Trophoblast cell (in vitro differentiated cells and primary cell): ENCODE measurements around the gene HSFX1.
"Not testable (repeated sequence)": the region's sequence is repeated elsewhere in the genome, so short reads cannot be mapped to it uniquely, and the experiment has no call there.

Experiments used
- DNase-seq, 2 donors: peaks; one replicate each; pipeline ENCODE4 v3.0.0-alpha.2; 2016
- H2AFZ ChIP-seq: 2 replicates; pipeline ENCODE4 v1.6.1; 2013; ENCODE audit warnings: low read length, moderate library complexity, mild to moderate bottlenecking; ENCODE audit not compliant: insufficient read depth, poor library complexity
- H2AK5ac ChIP-seq: 2 replicates; pipeline ENCODE4 v1.6.1; 2013; ENCODE audit warnings: mild to moderate bottlenecking, low read length
- H2BK120ac ChIP-seq: 2 replicates; pipeline ENCODE4 v1.6.1; 2013; ENCODE audit warnings: low read length, mild to moderate bottlenecking, moderate library complexity; ENCODE audit not compliant: insufficient read depth, poor library complexity
- H2BK12ac ChIP-seq: 2 replicates; pipeline ENCODE4 v1.6.1; 2013; ENCODE audit warnings: mild to moderate bottlenecking, low read length, moderate library complexity
- H2BK5ac ChIP-seq: 2 replicates; pipeline ENCODE4 v1.6.1; 2013; ENCODE audit warnings: low read length, low read depth, moderate library complexity, mild to moderate bottlenecking; ENCODE audit not compliant: poor library complexity
- H3K14ac ChIP-seq: 2 replicates; pipeline ENCODE4 v1.6.1; 2013; ENCODE audit warnings: mild to moderate bottlenecking, low read length
- H3K18ac ChIP-seq: 2 replicates; pipeline ENCODE4 v1.6.1; 2013; ENCODE audit warnings: mild to moderate bottlenecking, low read length
- H3K23ac ChIP-seq: 2 replicates; pipeline ENCODE4 v1.6.1; 2013; ENCODE audit warnings: low read length
- H3K27ac ChIP-seq: 2 replicates; pipeline ENCODE4 v1.5.1; 2013; ENCODE audit warnings: low read depth, mild to moderate bottlenecking, inconsistent platforms, low read length, moderate library complexity
- H3K27me3 ChIP-seq: 2 replicates; pipeline ENCODE4 v1.6.1; 2013; ENCODE audit warnings: inconsistent platforms, mild to moderate bottlenecking, low read length, moderate library complexity; ENCODE audit not compliant: insufficient read depth
- H3K36me3 ChIP-seq, 2 experiments: 1 replicate in 1 of 2; 2 replicates in 1 of 2; pipeline ENCODE4 v1.6.1; 2013; ENCODE audit warnings: low read length in 2 of 2, mild to moderate bottlenecking in 2 of 2, moderate library complexity in 1 of 2; ENCODE audit not compliant: insufficient read depth in 2 of 2, control insufficient read depth in 1 of 2
- H3K4ac ChIP-seq: 2 replicates; pipeline ENCODE4 v1.6.1; 2013; ENCODE audit warnings: low read depth, mild to moderate bottlenecking, low read length, moderate library complexity
- H3K4me1 ChIP-seq, 2 experiments: 1 replicate in 1 of 2; 2 replicates in 1 of 2; pipeline ENCODE4 v1.6.1; 2013; ENCODE audit warnings: low read length in 2 of 2, mild to moderate bottlenecking in 2 of 2, moderate library complexity in 1 of 2; ENCODE audit not compliant: insufficient read depth in 2 of 2, control insufficient read depth in 1 of 2
- H3K4me2 ChIP-seq: 2 replicates; pipeline ENCODE4 v1.6.1; 2013; ENCODE audit warnings: inconsistent platforms, mild to moderate bottlenecking, low read length, moderate library complexity
- H3K4me3 ChIP-seq: 2 replicates; pipeline ENCODE4 v1.5.1; 2013; ENCODE audit warnings: mild to moderate bottlenecking, low read depth, low read length, inconsistent platforms
- H3K79me1 ChIP-seq: one replicate; pipeline ENCODE4 v1.6.1; 2013; ENCODE audit warnings: low read length
- H3K79me2 ChIP-seq: 2 replicates; pipeline ENCODE4 v1.6.1; 2013; ENCODE audit warnings: low read length, mild to moderate bottlenecking; ENCODE audit not compliant: control insufficient read depth, insufficient read depth, poor library complexity
- H3K9ac ChIP-seq: 2 replicates; pipeline ENCODE4 v1.6.1; 2013; ENCODE audit warnings: mild to moderate bottlenecking, low read length
- H3K9me3 ChIP-seq: 2 replicates; pipeline ENCODE4 v1.6.1; 2013; ENCODE audit warnings: low read depth, mild to moderate bottlenecking, control low read depth, inconsistent platforms, low read length; ENCODE audit not compliant: insufficient read depth
- H4K12ac ChIP-seq: 2 replicates; pipeline ENCODE4 v1.6.1; 2013; ENCODE audit warnings: low read depth, mild to moderate bottlenecking, low read length, moderate library complexity
- H4K8ac ChIP-seq: 2 replicates; pipeline ENCODE4 v1.6.1; 2013; ENCODE audit warnings: low read depth, mild to moderate bottlenecking, low read length, moderate library complexity
- H4K91ac ChIP-seq: one replicate; pipeline ENCODE4 v1.6.1; 2013; ENCODE audit warnings: low read depth, mild to moderate bottlenecking, low read length, moderate library complexity
- WGBS: extraction: QIAGEN DNeasy Blood & Tissue Kit; methylation state at CpG from one replicate; pipeline ENCODE4 v1.1.7; 2013; ENCODE audit warnings: missing lambda C conversion rate; ENCODE audit not compliant: insufficient read length, insufficient coverage; ENCODE audit errors: extremely low coverage; 5-methylcytosine and 5-hydroxymethylcytosine counted together

Gene HSFX1

DNA sequence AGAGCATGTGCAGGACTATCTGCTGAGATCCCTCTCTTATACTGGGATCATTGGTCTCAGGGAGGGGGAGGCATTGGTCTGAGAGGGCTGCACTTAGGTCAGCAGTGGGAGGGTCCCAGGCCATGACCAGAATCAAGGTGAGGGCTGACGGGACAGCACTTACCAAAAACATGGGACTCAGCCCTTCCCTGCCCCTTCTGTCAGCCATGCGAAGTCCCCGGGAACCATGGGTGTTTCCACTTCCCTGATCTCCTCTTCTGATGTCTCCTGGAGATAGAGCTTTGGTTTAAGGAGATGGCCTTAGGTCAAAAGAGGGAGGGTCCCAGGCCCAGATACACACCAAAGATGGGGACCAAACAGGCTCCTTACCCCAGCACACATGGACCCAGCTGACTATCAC, 12.9 kb upstream of the HSFX1 start:
- no peak overlapping the region for H3K9ac ChIP-seq
- H4K91ac ChIP-seq: no peak overlapping the region
- H3K27ac ChIP-seq: no peak overlapping the region

GRCh38 chrX:149761858-149762674, 11.8 kb upstream of the HSFX1 start:
- not testable (repeated sequence) for H3K27me3 ChIP-seq, H2BK120ac ChIP-seq, H4K8ac ChIP-seq, H3K79me1 ChIP-seq, H2BK12ac ChIP-seq, H3K4me2 ChIP-seq, H3K4me1 ChIP-seq, H3K36me3 ChIP-seq, H2AFZ ChIP-seq, H3K14ac ChIP-seq, H3K9me3 ChIP-seq, H3K9ac ChIP-seq, H3K23ac ChIP-seq, H3K4ac ChIP-seq, H2AK5ac ChIP-seq, H3K27ac ChIP-seq, H3K79me2 ChIP-seq, H2BK5ac ChIP-seq, H3K18ac ChIP-seq, H4K12ac ChIP-seq, H3K4me3 ChIP-seq, DNase-seq, H4K91ac ChIP-seq
- no CpG with 5 or more reads among the region's 22 CpGs for WGBS

More for the DNA sequence above, 12.9 kb upstream of the HSFX1 start:
- Histone ChIP-seq H3K4me3 (no peak overlapping the region), H2BK12ac (no peak overlapping the region), H3K4me1 (no peaks in the 10 kb centered on the region), H3K27me3 (no peaks in the 10 kb centered on the region), H3K4me2 (no peak overlapping the region), H3K79me1 (no peaks in the 10 kb centered on the region), H4K8ac (no peak overlapping the region), H3K23ac (no peak overlapping the region), H4K12ac (no peak overlapping the region), H2AK5ac (no peak overlapping the region), H2BK5ac (no peak overlapping the region), H3K36me3 (no peaks in the 10 kb centered on the region), H3K79me2 (no peaks in the 10 kb centered on the region), H3K9me3 (no peaks in the 10 kb centered on the region), H2BK120ac (no peak overlapping the region), H3K4ac (no peak overlapping the region), H2AFZ (no peak overlapping the region), H3K14ac (no peak overlapping the region), H3K18ac (no peak overlapping the region)
- no CpG with 5 or more reads among the region's 3 CpGs for WGBS
- DNase-seq: no peak

GRCh38 chrX:149762696-149763614, 10.9 kb upstream of the HSFX1 start:
- no peak overlapping the region for H3K23ac ChIP-seq
- DNase-seq: no peak
- no peaks in the 10 kb centered on the region for H3K4me1 ChIP-seq
- H3K27ac ChIP-seq: no peak overlapping the region
- no peak overlapping the region for H2BK12ac ChIP-seq
- no peaks in the 10 kb centered on the region for H3K79me2 ChIP-seq
- no peak overlapping the region for H3K4me2 ChIP-seq
- no peak overlapping the region for H4K8ac ChIP-seq
- no peak overlapping the region for H2BK5ac ChIP-seq
- H3K79me1 ChIP-seq: no peaks in the 10 kb centered on the region
- no peak overlapping the region for H3K9ac ChIP-seq
- H2AK5ac ChIP-seq: no peak overlapping the region
- no peak overlapping the region for H3K4ac ChIP-seq
- no peaks in the 10 kb centered on the region for H3K9me3 ChIP-seq
- WGBS: no CpG with 5 or more reads among the region's 11 CpGs
- no peaks in the 10 kb centered on the region for H3K36me3 ChIP-seq
- no peaks in the 10 kb centered on the region for H3K27me3 ChIP-seq
- H4K91ac ChIP-seq: no peak overlapping the region
- H3K4me3 ChIP-seq: no peak overlapping the region
- H3K18ac ChIP-seq: no peak overlapping the region
- H3K14ac ChIP-seq: no peak overlapping the region
- no peak overlapping the region for H4K12ac ChIP-seq
- H2AFZ ChIP-seq: no peak overlapping the region
- H2BK120ac ChIP-seq: no peak overlapping the region

DNA sequence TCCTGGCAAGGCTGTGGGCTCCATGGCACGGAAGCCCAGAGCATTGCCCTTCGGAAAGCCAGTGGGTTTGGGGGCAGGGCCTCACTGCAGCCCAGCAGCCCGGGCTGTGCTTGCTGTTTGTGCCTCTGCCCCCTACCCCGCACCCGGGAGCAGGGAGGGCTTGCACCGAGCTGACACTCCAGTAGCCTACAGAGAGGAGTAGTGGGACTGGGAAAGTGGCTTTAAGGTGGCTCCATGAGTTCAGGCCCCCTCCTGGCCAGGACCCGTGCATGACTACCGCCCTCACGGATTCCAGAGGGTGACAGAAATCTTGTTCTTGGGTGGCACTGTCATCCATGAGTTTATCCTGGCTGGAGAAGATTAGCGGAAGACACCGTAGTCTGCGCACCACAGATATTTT, 3.5 kb upstream of the HSFX1 start:
- WGBS: no CpG with 5 or more reads among the region's 12 CpGs
- not testable (repeated sequence) for H3K79me2 ChIP-seq, H3K36me3 ChIP-seq, H2AK5ac ChIP-seq, H3K79me1 ChIP-seq, H3K4me2 ChIP-seq, H2BK5ac ChIP-seq, H3K23ac ChIP-seq, H4K8ac ChIP-seq, DNase-seq, H4K91ac ChIP-seq, H2BK120ac ChIP-seq, H3K27ac ChIP-seq, H3K14ac ChIP-seq, H3K9me3 ChIP-seq, H3K4me3 ChIP-seq, H3K4ac ChIP-seq, H2AFZ ChIP-seq, H3K4me1 ChIP-seq, H4K12ac ChIP-seq, H3K18ac ChIP-seq, H3K27me3 ChIP-seq, H3K9ac ChIP-seq, H2BK12ac ChIP-seq
